Colonic mucosa (tissue), 4 donors: ENCODE data around the gene PPT1. TPM values are rescaled to one million over a fixed set of nuclear protein-coding genes. Genes with fewer than 3 reads are reported as not detected.

ENCODE experiments used
- DNase-seq: peaks from one replicate; pipeline ENCODE4 v3.0.0-alpha.2; 2020
- H3K27ac ChIP-seq: fragments of 200-600 bp; one replicate; pipeline ENCODE4 v1.8.0; 2021
- H3K27me3 ChIP-seq: fragments of 200-600 bp; one replicate; pipeline ENCODE4 v1.8.0; 2021
- H3K36me3 ChIP-seq: fragments of 200-600 bp; one replicate; pipeline ENCODE4 v1.8.0; 2021
- H3K4me1 ChIP-seq: fragments of 200-600 bp; one replicate; pipeline ENCODE4 v1.8.0; 2021; ENCODE audit warnings: mild to moderate bottlenecking
- H3K4me3 ChIP-seq: fragments of 200-600 bp; one replicate; pipeline ENCODE4 v1.8.0; 2021
- H3K9ac ChIP-seq, 2 donors: one replicate each; pipeline ENCODE4 v1.7.0; 2013; ENCODE audit warnings: control low read depth in 2 of 2, low read depth in 2 of 2, low read length in 2 of 2
- H3K9me3 ChIP-seq: fragments of 200-600 bp; one replicate; pipeline ENCODE4 v1.8.0; 2021
- CTCF ChIP-seq: fragments of 200-600 bp; IDR thresholded peaks from one replicate; pipeline ENCODE4 v1.8.0; 2022; ENCODE audit warnings: antibody characterized with exemption, mild to moderate bottlenecking
- intact Hi-C: fragments of 100-400 bp; cut with DNase I; formaldehyde crosslinking; loops from one replicate; pipeline ENCODE4 v1.14.1; 2022
- total RNA-seq, 2 donors: library from RNA; stranded (reverse); fragmentation: NEBNext Ultra II Directional in 1 of 2; extraction: Animal tissue kit (Norgen Biotek cat#: 25700) in 1 of 2; gene quantifications; one replicate each; pipeline ENCODE4 v1.2.1, GENCODE V29; 2021
- donor health status: healthy.
- donor health status: DM: no; HTN: no; CAD: no.
- donor health status: DM: no; HTN: no; CAD: no.

PPT1 gene
- total RNA-seq, 2 donors from 2014 or later, result 25.7 to 37.7 TPM

GRCh38 chr1:40053138-40053887, 43.7 kb downstream of the PPT1 start:
- Histone ChIP-seq H3K4me1 (peaks cover 15% of the 10 kb centered on the region), H3K4me3 (no peak overlapping the region), H3K9me3 (no peaks in the 10 kb centered on the region), H3K27ac (no peak overlapping the region), H3K9ac (no peak overlapping the region), H3K27me3 (no peaks in the 10 kb centered on the region), H3K36me3 (no peaks in the 10 kb centered on the region)
- no peak for TF ChIP-seq CTCF
- DNase-seq, result no peak
- intact Hi-C loops, result no loop called here

GRCh38 chr1:40050863-40051262, 46.2 kb downstream of the PPT1 start:
- Histone ChIP-seq H3K9ac (no peak overlapping the region), H3K36me3 (no peaks in the 10 kb centered on the region), H3K4me3 (no peak overlapping the region), H3K27ac (no peak overlapping the region), H3K4me1 (no peaks in the 10 kb centered on the region), H3K9me3 (no peaks in the 10 kb centered on the region), H3K27me3 (no peaks in the 10 kb centered on the region)
- TF ChIP-seq CTCF, result no peak
- intact Hi-C loops, result no loop called here
- no peak for DNase-seq

- Histone ChIP-seq H3K4me1 (peaks cover 9% of the 10 kb centered on the region), H3K27ac (no peak overlapping the region)
- intact Hi-C loops, result no loop called here
Measured at GRCh38 chr1:40049725-40050124, 47.3 kb downstream of the PPT1 start.

GRCh38 chr1:40047769-40048168, 49.3 kb downstream of the PPT1 start:
- Histone ChIP-seq H3K4me1 (peaks cover 15% of the 10 kb centered on the region), H3K36me3 (no peaks in the 10 kb centered on the region)
- TF ChIP-seq CTCF, result no peak

More at GRCh38 chr1:40049725-40050124, 47.3 kb downstream of the PPT1 start:
- H3K9ac ChIP-seq, result no peak overlapping the region
- no peak for TF ChIP-seq CTCF
- H3K36me3 ChIP-seq, result no peaks in the 10 kb centered on the region
- H3K27me3 ChIP-seq, result no peaks in the 10 kb centered on the region
- no peak overlapping the region for H3K4me3 ChIP-seq
- DNase-seq, result no peak
- no peaks in the 10 kb centered on the region for H3K9me3 ChIP-seq

GRCh38 chr1:40047276-40047675, 49.8 kb downstream of the PPT1 start:
- Histone ChIP-seq H3K9me3 (no peaks in the 10 kb centered on the region), H3K4me3 (no peak overlapping the region), H3K27me3 (no peaks in the 10 kb centered on the region), H3K27ac (no peak overlapping the region), H3K4me1 (peaks cover 19% of the 10 kb centered on the region), H3K36me3 (no peaks in the 10 kb centered on the region), H3K9ac (no peak overlapping the region)
- no peak for TF ChIP-seq CTCF
- DNase-seq, result no peak
- intact Hi-C loops, result no loop called here

More at GRCh38 chr1:40047769-40048168, 49.3 kb downstream of the PPT1 start:
- no peaks in the 10 kb centered on the region for H3K9me3 ChIP-seq
- intact Hi-C loops, result no loop called here
- DNase-seq, result no peak
- H3K27me3 ChIP-seq, result no peaks in the 10 kb centered on the region
- no peak overlapping the region for H3K4me3 ChIP-seq
- no peak overlapping the region for H3K9ac ChIP-seq
- no peak overlapping the region for H3K27ac ChIP-seq
